ENCODE data around the gene LRG1. TPM values are rescaled to one million over a fixed set of nuclear protein-coding genes. Genes with fewer than 3 reads are reported as not detected.
"Not testable (repeated sequence)": the region's sequence is repeated elsewhere in the genome, so short reads cannot be mapped to it uniquely, and the experiment has no call there.

The LRG1 gene
- total RNA-seq, 1 donor from 2014 or later = under 0.01 TPM

DNA sequence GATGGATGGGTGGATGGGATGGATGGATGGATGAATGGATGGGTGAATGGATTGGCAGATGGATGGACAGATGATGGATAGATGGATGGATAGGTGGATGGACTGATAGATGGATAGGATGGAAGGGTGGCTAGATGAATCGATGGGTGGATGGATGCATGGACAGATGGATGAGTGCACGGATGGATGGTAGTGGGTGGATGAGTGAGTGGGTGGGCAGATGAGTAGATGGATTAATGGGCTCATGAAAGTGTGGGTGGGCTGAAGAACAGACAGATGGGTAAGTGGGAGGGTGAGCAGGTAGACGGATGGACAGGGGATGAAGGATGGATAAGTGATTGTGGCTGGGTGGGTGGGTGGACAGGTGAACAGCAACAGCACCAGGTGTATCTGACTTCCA is 13.9 kb upstream of the LRG1 start:
- no peak for DNase-seq (ENCODE audit: low spot score in 2 of 2)
- FAIRE-seq = no peak

DNA sequence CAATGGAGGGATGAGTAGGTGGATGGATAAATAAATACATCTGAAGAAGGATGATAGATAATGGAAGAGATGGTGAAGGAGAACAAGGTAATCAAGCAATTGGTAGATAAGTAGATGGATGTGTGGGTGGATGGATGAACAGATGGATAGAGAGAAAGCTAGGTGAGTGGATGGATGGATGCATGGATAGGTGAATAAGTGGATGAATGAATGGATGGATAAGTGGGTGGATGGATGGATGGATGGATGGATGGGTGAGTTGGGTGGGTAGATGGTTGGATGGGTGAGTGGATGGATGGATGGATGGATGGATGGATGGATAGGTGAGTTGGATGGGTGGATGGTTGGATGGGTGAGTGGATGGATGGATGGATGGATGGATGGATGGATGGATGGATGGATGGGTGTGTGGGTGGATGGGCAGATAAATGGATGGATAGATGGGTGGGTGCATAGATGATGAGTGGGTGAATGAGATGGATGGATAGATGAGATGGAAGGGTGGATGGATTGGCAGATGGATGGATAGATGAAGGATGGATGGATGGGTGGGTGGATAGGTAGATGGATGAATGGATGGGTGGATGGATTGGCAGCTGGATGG is 13.4 kb upstream of the LRG1 start:
- no peak for DNase-seq (ENCODE audit: low spot score in 2 of 2)
- FAIRE-seq = no peak

DNA sequence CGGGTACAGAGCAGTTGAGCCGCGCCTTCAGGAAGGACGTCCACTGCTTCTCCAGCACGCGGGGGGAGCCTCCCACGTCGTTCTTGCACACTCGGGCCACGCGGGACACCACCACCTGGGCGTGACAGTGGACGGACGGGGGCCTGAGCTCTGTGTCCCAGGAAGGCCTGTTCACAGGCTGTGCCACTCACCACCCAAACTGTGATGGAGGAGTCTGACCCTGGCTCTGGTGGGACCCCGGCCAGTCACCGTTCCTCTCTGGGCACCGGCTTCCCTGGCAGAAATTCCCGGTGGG is 12.6 kb upstream of the LRG1 start:
- DNase-seq (ENCODE audit: low spot score in 2 of 2) (no peak), FAIRE-seq (no peak)

GRCh38 chr19:4550479-4551050 is 10.7 kb upstream of the LRG1 start:
- FAIRE-seq (no peak), DNase-seq (ENCODE audit: low spot score in 2 of 2) (no peak)

DNA sequence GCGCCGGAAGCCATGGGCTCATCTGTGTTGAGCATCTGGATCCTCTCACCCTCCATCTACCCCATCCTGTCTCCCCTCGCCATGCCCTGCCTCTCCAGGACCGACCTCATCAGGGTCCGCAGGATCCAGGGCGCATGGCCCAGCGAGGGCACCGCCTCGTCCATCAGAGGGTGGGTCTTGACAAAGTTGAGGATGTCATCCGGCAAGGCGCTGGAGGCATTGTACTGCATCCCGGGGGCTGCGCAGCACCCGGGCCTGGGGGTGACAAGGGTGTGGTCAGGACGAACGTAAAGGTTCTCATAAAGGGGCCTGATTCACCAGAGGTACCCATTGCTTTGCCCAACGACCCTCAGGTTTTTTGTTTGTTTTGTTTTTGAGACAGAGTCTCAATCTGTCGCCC is 10.2 kb upstream of the LRG1 start:
- DNase-seq (ENCODE audit: low spot score in 2 of 2) = no peak
- no peak for FAIRE-seq

GRCh38 chr19:4548238-4548584 is 8.4 kb upstream of the LRG1 start:
- DNase-seq (ENCODE audit: low spot score in 2 of 2) (no peak), FAIRE-seq (no peak)

DNA sequence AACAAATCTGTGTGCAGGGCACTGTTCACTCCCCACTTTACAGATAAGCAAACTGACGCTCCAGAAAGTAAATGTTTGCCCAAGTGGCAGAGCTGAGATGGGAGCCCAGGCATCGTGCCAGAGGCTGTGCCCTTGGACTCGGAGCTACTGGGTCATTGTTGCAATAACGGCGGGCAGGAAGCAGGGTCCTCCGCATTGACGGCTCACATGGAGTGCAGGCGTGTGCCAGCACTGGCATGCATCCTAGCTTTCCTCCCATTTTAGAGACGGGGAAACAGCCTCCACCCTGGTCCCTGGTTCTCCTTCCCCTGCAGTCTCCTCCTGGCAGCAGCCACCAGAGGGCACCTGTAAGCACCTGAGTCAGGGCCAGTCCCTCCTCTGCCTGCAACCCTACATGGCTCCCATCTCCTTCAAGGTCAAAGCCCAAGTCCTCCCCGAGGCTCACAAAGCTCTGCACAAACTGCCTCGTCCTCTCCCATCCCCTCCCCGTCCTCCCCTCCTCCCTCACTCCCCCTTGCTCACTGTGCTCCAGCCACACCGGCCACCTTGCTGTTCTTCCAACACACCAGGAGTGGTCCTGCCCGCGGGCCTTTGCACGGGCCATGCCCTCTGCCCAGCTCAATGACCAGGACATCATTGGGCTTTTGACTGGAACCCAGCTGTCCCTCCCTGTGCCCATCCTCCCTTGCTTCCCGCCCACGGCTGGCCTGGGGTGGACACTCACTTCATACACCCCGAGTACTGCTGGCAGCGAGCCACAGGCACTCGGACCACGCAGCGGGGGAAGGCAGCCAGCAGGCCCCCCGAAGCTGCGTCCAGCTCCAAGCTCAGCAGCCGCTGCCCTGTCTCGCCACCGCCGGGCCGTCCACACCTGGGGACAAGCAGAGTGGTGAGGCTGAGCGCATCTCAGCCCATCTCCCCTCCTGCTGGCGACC is 7.7 kb upstream of the LRG1 start:
- FAIRE-seq (no peak), DNase-seq (ENCODE audit: low spot score in 2 of 2) (no peak)

GRCh38 chr19:4543842-4544647 is 4.2 kb upstream of the LRG1 start:
- no peak for DNase-seq (ENCODE audit: low spot score in 2 of 2)
- FAIRE-seq = no peak

- DNase-seq (ENCODE audit: low spot score in 2 of 2) (no peak), FAIRE-seq (no peak)
These were observed 3.3 kb upstream of the LRG1 start for GRCh38 chr19:4542896-4543841.

- not testable (repeated sequence) for DNase-seq (ENCODE audit: low spot score in 2 of 2); FAIRE-seq
These were observed 1.9 kb upstream of the LRG1 start for GRCh38 chr19:4541806-4542145.

- DNase-seq (ENCODE audit: low spot score in 2 of 2) (no peak), FAIRE-seq (no peak)
These were observed 1.4 kb upstream of the LRG1 start for GRCh38 chr19:4541114-4541805.

DNA sequence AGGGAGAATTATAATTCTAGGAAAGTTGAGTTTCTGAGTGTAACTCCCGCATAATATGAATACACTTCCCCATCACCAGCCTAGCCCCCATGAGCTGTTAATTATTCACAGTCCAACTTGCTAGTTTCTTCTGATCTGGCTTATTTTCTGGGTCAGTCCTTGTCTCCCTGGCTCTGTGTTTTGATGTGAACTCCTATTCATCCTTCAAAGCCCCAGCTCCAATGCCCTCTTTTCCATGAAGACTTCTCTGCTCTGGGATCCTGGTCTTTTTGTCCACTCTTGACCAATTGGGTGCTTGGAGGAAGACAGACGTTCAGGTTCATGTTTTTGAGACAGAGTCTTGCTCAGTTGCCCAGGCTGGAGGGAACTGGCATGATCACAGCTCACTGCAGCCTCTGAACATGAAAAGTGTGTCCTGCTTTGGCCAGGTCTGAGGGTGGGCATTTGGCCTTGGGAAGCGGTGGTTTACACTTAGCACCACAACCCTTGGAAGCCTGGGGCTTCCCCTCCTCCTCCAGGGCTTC is 605 bp downstream of the LRG1 start:
- DNase-seq (ENCODE audit: low spot score in 2 of 2) (no peak), FAIRE-seq (no peak)

GRCh38 chr19:4538601-4538954 is 1.3 kb downstream of the LRG1 start:
- FAIRE-seq = no peak
- DNase-seq (ENCODE audit: low spot score in 2 of 2) = no peak

DNA sequence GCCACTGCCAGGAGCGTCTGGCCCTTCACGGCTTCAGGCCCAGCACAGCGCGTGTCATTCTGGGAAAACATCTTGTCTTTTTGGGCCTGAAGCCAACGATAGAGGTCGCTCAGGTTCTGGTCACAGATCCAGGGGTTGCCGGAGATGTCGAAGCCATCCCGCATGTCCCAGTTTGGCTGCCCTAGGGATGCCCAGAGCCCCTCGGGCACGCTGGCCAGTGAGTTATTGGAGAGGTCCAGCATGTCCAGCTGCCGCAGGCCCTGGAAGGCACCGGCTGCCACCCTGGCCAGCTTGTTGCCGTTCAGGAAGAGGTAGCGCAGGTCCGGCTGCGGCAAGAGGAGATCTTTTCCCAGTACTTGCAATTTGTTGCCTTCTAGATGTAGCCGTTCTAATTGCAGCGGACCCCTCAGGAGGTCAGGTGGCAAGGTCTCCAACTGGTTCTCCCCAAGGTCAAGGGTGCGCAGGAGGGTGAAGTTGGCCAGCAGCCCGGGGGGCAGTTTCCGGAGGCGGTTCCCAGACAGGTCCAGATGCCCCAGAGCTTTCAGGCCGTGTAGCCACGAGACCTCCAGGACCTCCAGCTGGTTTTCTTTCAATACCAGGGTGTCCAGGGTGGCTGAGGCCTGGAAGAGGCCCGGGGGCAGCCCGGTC is 1.8 kb downstream of the LRG1 start:
- FAIRE-seq = no peak

DNA sequence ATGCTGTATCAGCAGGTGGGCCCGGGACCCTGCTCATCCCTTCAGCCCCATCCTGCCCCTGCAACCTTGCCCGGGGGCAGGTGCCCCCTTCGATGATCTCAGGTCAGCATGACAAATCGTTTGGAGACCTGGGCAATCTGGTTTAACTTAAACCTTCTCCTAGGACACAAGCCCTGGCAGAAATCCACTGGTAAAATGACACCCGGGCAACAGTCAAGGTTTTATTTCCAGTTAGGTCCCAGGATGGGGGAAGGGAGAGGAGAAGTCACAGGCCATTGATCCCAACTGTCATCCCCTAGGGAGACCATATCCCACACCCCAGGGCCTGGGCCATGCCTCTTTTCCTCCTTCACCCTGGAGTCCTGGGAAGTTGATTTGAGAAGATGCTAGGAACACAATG is 3.0 kb downstream of the LRG1 start:
- DNase-seq (ENCODE audit: low spot score in 2 of 2) (no peak), FAIRE-seq (no peak)

More for the DNA sequence above, 1.8 kb downstream of the LRG1 start:
- DNase-seq (ENCODE audit: low spot score in 2 of 2) = no peak

DNA sequence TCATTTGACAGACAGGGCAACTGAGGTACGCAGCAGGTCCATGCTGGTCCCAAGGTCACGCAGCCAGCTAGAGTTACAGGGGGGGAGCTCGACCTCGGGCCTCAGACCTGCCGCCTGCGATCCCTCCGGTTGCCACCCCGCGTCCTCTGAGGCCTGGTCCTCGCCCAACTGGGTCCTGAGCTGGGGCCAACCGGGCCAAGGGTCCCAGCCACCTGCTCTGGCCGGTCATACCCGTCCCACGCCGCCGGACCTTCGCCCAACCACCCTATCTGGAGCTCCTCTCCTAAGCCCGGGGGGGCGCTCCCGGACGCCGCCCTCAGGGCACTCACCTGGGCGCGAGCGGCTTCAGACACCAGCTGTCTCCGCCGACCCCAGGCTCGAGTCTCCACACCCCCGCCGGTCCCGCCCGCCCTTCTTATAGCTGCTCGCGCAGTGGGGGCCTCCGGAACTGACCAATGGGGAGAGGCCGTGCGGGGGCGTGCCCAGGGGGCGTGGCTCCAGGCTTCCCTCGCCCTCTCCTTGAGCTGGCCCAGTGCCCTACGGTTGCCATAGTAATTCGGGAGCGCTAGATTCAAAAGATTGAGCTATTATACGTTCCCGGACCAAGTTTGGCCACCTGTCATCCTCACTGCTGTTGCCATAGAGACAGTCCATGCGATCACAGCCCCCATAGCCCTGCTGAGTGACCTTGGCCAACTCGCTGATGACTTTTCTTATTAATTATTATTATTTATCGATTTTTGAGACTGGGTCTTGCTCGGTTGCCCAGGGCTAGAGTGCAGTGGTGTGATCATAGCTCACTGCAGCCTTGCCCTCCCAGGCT is 4.8 kb downstream of the LRG1 start, which contains the start of gene PLIN5:
TSS of gene PLIN5 (minus strand) at position 389 of the 823 bp plus-strand sequence. CDS start 1,150 bp downstream, outside the sequence.
- FAIRE-seq = no peak
- peak; percentile 73 to 95 for DNase-seq (ENCODE audit: low spot score in 2 of 2)

DNA sequence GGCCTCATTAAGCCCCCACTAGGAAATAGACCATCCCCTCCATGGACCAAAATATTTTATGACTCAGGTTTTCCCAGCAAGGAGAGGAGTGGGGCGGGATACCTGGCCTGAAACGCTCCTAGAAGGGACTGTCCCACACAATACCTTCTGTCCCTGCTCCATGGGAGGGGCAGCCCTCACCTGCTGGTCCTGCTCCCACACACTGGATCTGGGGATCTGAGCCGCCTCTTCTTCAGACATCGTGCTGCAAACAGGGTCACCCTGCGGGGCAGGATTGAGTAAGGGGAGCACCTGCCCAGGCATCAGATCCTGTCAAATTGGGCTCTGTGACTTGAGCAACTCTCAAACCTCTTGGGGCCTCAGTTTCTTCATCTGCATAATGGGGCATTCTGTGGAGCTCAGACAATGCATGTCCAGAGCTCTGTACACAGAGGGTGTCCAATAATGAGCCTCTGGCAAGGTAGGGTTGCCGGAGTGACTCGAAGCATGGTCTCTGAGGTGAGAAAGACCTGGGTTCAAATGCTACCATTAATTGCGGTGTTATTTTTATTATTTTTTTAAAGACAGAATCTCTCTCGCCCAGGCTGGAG is 5.9 kb downstream of the LRG1 start:
- FAIRE-seq (no peak), DNase-seq (ENCODE audit: low spot score in 2 of 2) (no peak)
